HL-60 (cell line): ENCODE data around the gene CSGALNACT2.

ENCODE experiments used
- GABPA ChIP-seq: IDR thresholded peaks from 2 replicates; pipeline ENCODE4 v1.6.1; 2012; ENCODE audit warnings: low read depth
- POLR2AphosphoS5 ChIP-seq: IDR thresholded peaks from 2 replicates; pipeline ENCODE4 v1.6.1; 2012; ENCODE audit warnings: low read depth
- TF ChIP-seq, protein P1 (sequence below): IDR thresholded peaks from one replicate; pipeline ENCODE4 v1.5.1; 2011; ENCODE audit warnings: low read length, control low read depth, inconsistent platforms; ENCODE audit not compliant: insufficient read depth
- TF ChIP-seq, protein P2 (sequence below): IDR thresholded peaks from 2 replicates; pipeline ENCODE4 v1.6.1; 2012; ENCODE audit warnings: low read depth; ENCODE audit not compliant: insufficient replicate concordance

- TF ChIP-seq, protein P1, sequence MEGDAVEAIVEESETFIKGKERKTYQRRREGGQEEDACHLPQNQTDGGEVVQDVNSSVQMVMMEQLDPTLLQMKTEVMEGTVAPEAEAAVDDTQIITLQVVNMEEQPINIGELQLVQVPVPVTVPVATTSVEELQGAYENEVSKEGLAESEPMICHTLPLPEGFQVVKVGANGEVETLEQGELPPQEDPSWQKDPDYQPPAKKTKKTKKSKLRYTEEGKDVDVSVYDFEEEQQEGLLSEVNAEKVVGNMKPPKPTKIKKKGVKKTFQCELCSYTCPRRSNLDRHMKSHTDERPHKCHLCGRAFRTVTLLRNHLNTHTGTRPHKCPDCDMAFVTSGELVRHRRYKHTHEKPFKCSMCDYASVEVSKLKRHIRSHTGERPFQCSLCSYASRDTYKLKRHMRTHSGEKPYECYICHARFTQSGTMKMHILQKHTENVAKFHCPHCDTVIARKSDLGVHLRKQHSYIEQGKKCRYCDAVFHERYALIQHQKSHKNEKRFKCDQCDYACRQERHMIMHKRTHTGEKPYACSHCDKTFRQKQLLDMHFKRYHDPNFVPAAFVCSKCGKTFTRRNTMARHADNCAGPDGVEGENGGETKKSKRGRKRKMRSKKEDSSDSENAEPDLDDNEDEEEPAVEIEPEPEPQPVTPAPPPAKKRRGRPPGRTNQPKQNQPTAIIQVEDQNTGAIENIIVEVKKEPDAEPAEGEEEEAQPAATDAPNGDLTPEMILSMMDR, result no peak
- TF ChIP-seq POLR2AphosphoS5, result no peak
- TF ChIP-seq, protein P2, sequence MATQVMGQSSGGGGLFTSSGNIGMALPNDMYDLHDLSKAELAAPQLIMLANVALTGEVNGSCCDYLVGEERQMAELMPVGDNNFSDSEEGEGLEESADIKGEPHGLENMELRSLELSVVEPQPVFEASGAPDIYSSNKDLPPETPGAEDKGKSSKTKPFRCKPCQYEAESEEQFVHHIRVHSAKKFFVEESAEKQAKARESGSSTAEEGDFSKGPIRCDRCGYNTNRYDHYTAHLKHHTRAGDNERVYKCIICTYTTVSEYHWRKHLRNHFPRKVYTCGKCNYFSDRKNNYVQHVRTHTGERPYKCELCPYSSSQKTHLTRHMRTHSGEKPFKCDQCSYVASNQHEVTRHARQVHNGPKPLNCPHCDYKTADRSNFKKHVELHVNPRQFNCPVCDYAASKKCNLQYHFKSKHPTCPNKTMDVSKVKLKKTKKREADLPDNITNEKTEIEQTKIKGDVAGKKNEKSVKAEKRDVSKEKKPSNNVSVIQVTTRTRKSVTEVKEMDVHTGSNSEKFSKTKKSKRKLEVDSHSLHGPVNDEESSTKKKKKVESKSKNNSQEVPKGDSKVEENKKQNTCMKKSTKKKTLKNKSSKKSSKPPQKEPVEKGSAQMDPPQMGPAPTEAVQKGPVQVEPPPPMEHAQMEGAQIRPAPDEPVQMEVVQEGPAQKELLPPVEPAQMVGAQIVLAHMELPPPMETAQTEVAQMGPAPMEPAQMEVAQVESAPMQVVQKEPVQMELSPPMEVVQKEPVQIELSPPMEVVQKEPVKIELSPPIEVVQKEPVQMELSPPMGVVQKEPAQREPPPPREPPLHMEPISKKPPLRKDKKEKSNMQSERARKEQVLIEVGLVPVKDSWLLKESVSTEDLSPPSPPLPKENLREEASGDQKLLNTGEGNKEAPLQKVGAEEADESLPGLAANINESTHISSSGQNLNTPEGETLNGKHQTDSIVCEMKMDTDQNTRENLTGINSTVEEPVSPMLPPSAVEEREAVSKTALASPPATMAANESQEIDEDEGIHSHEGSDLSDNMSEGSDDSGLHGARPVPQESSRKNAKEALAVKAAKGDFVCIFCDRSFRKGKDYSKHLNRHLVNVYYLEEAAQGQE, result no peak
- no peak for TF ChIP-seq GABPA
Measured at GRCh38 chr10:43099928-43100327, 38.3 kb upstream of the CSGALNACT2 start.
